Measurements from ENCODE around the gene CAMK4.

GRCh38 chr5:111194053-111194452 is 30.1 kb upstream of the CAMK4 start:
- no peak for TF ChIP-seq ZNF778 (CRISPR knock-in tag; IDR thresholded peaks at IDR 0.05)
- no peak for TF ChIP-seq ZNF12 (CRISPR knock-in tag; IDR thresholded peaks at IDR 0.05)
- TF ChIP-seq POLR2A (conservative IDR thresholded peaks at IDR 0.05) = no peak
- TF ChIP-seq NR3C1 (CRISPR knock-in tag; IDR thresholded peaks at IDR 0.05) = no peak
- TF ChIP-seq SIX5 (IDR thresholded peaks at IDR 0.05; ENCODE audit: borderline replicate concordance in 1 of 2, insufficient read depth in 1 of 2, low read depth in 1 of 2, low read length in 2 of 2) = no peak
- no peak for TF ChIP-seq SMAD4 (CRISPR knock-in tag; conservative IDR thresholded peaks at IDR 0.05)
- TF ChIP-seq ARHGAP35 (IDR thresholded peaks at IDR 0.05; ENCODE audit: partially characterized antibody) = no peak
- no peak for TF ChIP-seq GATA2 (CRISPR knock-in tag; IDR thresholded peaks at IDR 0.05)
